DND-41 (cell line): Measurements from ENCODE around the gene PRR7.
A peak's percentile ranks its signal among the peaks of the same experiment; 100 is the strongest.

ENCODE experiments used
- ATAC-seq: fragments of 200-7000 bp; cut with Tn5 transposase; 3 replicates; pipeline ENCODE4 v1.9.1; 2021; ENCODE audit warnings: low read depth; ENCODE audit not compliant: insufficient read depth
- DNase-seq: peaks from one replicate; pipeline ENCODE4 v3.0.0-alpha.2; 2020
- H2AFZ ChIP-seq: 2 replicates; pipeline ENCODE4 v1.6.0; 2012; ENCODE audit warnings: low read depth, low read length
- H3K27ac ChIP-seq: 2 replicates; pipeline ENCODE4 v1.5.1; 2012; ENCODE audit warnings: low read length, inconsistent platforms
- H3K27me3 ChIP-seq: fragments of 200-600 bp; sonication (generic); 2 replicates; pipeline ENCODE4 v1.6.0; 2012; ENCODE audit warnings: low read length, mild to moderate bottlenecking, inconsistent platforms; ENCODE audit not compliant: insufficient read depth, poor library complexity
- H3K36me3 ChIP-seq: 2 replicates; pipeline ENCODE4 v1.5.1; 2012; ENCODE audit warnings: low read length, inconsistent platforms; ENCODE audit not compliant: insufficient read depth
- H3K4me1 ChIP-seq: 2 replicates; pipeline ENCODE4 v1.5.1; 2012; ENCODE audit warnings: mild to moderate bottlenecking, low read length; ENCODE audit not compliant: insufficient read depth
- H3K4me2 ChIP-seq: 2 replicates; pipeline ENCODE4 v1.6.0; 2012; ENCODE audit warnings: mild to moderate bottlenecking, moderate library complexity, low read length, inconsistent platforms; ENCODE audit not compliant: insufficient read depth
- H3K4me3 ChIP-seq, 2 experiments: fragments of 200-600 bp in 1 of 2; shearing (Covaris generic) in 1 of 2; 2 replicates each; pipeline ENCODE4 v1.5.1; 2012 to 2016; ENCODE audit warnings: inconsistent platforms in 2 of 2, low read length in 2 of 2, mild to moderate bottlenecking in 2 of 2, low read depth in 1 of 2, moderate library complexity in 1 of 2
- H3K79me2 ChIP-seq: 2 replicates; pipeline ENCODE4 v1.6.0; 2012; ENCODE audit warnings: low read length, inconsistent platforms; ENCODE audit not compliant: insufficient read depth
- H3K9ac ChIP-seq: 2 replicates; pipeline ENCODE4 v1.6.0; 2012; ENCODE audit warnings: low read depth, mild to moderate bottlenecking, inconsistent platforms, low read length, moderate library complexity
- H3K9me3 ChIP-seq: 2 replicates; pipeline ENCODE4 v1.5.1; 2012; ENCODE audit warnings: low read length, moderate library complexity, mild to moderate bottlenecking, inconsistent platforms; ENCODE audit not compliant: insufficient read depth, severe bottlenecking
- H4K20me1 ChIP-seq: 2 replicates; pipeline ENCODE4 v1.6.0; 2012; ENCODE audit warnings: low read length; ENCODE audit not compliant: insufficient read depth
- EZH2 ChIP-seq: IDR thresholded peaks from 3 replicates; pipeline ENCODE4 v1.6.1; 2012; ENCODE audit warnings: borderline replicate concordance, low read depth, mild to moderate bottlenecking, moderate library complexity, low read length, inconsistent platforms; ENCODE audit not compliant: severe bottlenecking
- TF ChIP-seq, protein P1 (sequence below): IDR thresholded peaks from 2 replicates; pipeline ENCODE4 v1.5.1; 2012; ENCODE audit warnings: borderline replicate concordance, low read length, moderate library complexity, mild to moderate bottlenecking; ENCODE audit not compliant: poor library complexity, severe bottlenecking; ENCODE audit errors: extremely low read depth

PRR7 gene

DNA sequence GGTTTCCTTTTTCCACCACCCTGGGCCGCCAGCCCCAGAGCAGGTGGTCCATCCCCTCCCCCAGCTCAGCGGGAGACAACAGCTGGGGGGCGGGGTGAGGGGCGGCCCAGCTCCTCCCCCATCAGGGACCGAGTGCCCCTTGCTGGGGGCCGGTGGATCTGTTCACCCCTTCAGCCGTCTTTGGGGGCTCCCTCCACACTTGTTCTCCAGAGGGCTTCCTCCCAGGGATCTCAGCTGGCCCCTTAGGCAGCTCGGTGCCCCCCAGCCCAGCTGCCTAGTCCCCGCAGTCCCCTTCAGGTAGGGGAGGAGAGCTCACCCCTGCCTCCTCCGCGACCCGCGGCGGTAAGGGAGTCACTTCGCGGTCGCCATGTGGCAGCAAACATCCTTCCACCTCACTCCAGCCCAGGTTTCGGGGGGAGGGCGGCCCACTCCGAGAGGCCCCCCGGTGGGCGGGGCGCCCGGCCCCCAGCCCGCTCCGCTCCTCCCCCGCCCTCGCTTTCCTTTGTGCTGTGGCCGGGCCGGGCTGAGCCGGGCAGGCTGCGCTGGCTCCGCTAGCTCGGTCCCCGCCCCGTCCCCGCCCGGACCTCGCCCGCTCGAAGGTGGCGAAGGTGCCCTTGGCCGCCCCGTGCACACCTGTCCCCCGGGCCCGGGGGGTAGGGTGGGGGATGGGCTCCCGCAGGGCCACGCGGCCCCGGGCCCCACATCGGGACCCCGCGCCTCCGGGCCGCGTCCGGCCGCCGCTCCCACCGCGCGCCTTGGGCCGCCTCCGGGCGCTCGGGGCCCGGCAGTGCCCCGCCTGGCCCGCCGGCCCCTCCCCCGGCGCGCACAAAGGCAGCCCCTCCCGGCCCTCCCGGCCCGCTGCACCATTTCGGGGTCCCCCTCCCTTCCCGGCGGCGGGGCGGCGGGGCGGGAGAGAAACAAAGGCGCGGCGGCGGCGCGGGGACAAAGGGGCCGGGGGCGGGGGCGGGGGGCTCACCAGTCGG, 26.1 kb downstream of the PRR7 start:
- H3K27me3 ChIP-seq = peaks cover 5% of the 10 kb centered on the region
- peaks cover 57% of the 10 kb centered on the region for H4K20me1 ChIP-seq
- DNase-seq (peak; percentile 84), ATAC-seq (peak; percentile 73)
- H3K9ac ChIP-seq = peak overlapping the region; percentile 79
- peaks cover 34% of the 10 kb centered on the region for H3K79me2 ChIP-seq
- peak overlapping the region; percentile 67 for H3K27ac ChIP-seq
- peak overlapping the region; percentile 77 to 82 for H3K4me3 ChIP-seq
- H3K9me3 ChIP-seq = no peaks in the 10 kb centered on the region
- H3K36me3 ChIP-seq = peaks cover 34% of the 10 kb centered on the region
- H2AFZ ChIP-seq = peak overlapping the region; percentile 80
- H3K4me2 ChIP-seq = peak overlapping the region; percentile 96
- H3K4me1 ChIP-seq = peaks cover 24% of the 10 kb centered on the region
- TF ChIP-seq, protein P1, sequence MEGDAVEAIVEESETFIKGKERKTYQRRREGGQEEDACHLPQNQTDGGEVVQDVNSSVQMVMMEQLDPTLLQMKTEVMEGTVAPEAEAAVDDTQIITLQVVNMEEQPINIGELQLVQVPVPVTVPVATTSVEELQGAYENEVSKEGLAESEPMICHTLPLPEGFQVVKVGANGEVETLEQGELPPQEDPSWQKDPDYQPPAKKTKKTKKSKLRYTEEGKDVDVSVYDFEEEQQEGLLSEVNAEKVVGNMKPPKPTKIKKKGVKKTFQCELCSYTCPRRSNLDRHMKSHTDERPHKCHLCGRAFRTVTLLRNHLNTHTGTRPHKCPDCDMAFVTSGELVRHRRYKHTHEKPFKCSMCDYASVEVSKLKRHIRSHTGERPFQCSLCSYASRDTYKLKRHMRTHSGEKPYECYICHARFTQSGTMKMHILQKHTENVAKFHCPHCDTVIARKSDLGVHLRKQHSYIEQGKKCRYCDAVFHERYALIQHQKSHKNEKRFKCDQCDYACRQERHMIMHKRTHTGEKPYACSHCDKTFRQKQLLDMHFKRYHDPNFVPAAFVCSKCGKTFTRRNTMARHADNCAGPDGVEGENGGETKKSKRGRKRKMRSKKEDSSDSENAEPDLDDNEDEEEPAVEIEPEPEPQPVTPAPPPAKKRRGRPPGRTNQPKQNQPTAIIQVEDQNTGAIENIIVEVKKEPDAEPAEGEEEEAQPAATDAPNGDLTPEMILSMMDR = peak; percentile 26
- no peak for TF ChIP-seq EZH2

DNA sequence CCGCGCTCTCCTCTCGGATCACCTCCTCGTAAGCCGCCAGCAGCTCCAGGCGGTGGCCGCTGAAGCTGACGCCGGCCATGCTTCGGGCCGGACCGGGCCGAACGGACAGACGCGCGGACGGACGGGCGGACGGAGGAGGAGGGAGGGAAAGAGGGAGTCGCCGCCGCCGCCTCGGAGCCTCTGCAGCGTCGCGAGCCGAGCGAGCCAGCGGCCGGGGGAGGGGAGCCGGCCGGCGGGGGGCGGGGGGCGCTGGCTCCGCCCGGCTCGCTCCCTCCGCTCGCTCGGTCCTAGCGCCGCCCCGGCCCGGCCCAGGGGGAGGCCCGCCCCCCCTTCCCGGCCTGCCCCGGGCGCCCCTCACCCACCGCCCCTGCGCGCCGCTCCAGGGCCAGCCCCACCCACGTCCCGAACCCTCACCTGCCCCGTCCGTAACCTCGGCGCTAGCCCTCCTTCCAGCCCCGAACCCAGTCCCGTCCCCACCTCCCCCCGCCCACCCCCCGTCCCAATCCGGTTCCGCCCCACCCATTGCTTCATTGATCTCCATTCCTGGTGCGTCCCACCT, 26.9 kb downstream of the PRR7 start, which contains the start of gene DBN1:
Gene DBN1, minus strand, starts transcription at position 192 of the 559 bp plus-strand sequence. Its CDS starts 113 bp downstream, at position 79.
- Histone ChIP-seq H3K4me1 (peaks cover 24% of the 10 kb centered on the region), H2AFZ (peak within 1 kb of the TSS; percentile 80), H3K9ac (peak within 1 kb of the TSS; percentile 79), H3K9me3 (no peaks in the 10 kb centered on the region), H3K27ac (peak within 1 kb of the TSS; percentile 67), H3K4me2 (peak within 1 kb of the TSS; percentile 96), H3K27me3 (peaks cover 5% of the 10 kb centered on the region), H4K20me1 (peaks cover 52% of the 10 kb centered on the region), H3K36me3 (peaks cover 27% of the 10 kb centered on the region), H3K79me2 (peaks cover 34% of the 10 kb centered on the region), H3K4me3 (peak within 1 kb of the TSS; percentile 77 to 82)
- DNase-seq = peak; percentile 62
- ATAC-seq = peak; percentile 73
- TF ChIP-seq EZH2 = no peak
- TF ChIP-seq, protein P1 = no peak

DNA sequence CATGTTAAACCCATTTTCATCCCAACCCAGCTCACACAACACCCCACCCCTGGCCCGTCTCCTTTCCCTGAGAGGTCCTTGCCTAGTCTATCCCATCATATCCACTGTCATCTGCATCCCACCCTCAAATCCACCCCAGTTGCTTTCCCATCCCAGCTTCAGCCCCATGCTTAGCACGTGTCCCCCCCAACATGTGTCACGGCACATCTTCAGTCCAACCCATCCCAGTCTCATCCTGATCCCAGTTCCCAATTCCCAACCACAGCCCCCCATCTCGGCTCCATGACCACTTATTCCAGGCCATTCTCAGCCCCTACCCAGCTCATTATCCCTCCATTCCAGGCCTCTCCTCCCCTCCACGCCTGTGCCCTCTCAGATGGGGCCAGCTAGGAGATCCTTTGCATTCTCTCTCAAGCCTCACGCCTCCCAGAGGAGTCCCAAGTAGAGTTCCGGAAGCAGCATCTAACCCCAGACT, 27.4 kb downstream of the PRR7 start:
- H3K79me2 ChIP-seq = peaks cover 34% of the 10 kb centered on the region
- DNase-seq (no peak), ATAC-seq (no peak)
- peak overlapping the region; percentile 96 for H3K4me2 ChIP-seq
- H3K9ac ChIP-seq = no peak overlapping the region
- H4K20me1 ChIP-seq = peaks cover 46% of the 10 kb centered on the region
- peak overlapping the region; percentile 38; the same call in 1 of the 2 replicates for H2AFZ ChIP-seq
- H3K4me1 ChIP-seq = peaks cover 24% of the 10 kb centered on the region
- no peaks in the 10 kb centered on the region for H3K9me3 ChIP-seq
- 0 out of 4 replicates have a peak overlapping the region, but pooled peaks of 1 of the 2 experiments have one; percentile 82 for H3K4me3 ChIP-seq
- no peak overlapping the region for H3K27ac ChIP-seq
- peaks cover 22% of the 10 kb centered on the region for H3K36me3 ChIP-seq
- peaks cover 5% of the 10 kb centered on the region for H3K27me3 ChIP-seq
- TF ChIP-seq, protein P1 = no peak
- TF ChIP-seq EZH2 = no peak
